ENCODE results near the gene TBCE. TPM values are rescaled to one million over a fixed set of nuclear protein-coding genes. Genes with fewer than 3 reads are reported as not detected.
A peak's percentile ranks its signal among the peaks of the same experiment; 100 is the strongest.
"Not testable (repeated sequence)": the region's sequence is repeated elsewhere in the genome, so short reads cannot be mapped to it uniquely, and the experiment has no call there.

TBCE gene
- total and polyA plus RNA-seq, 2 donors (not counting 1 experiment from before 2014, with no cell fraction given): 31.4 to 46.9 TPM

GRCh38 chr1:235454021-235454420 is 86.8 kb downstream of the TBCE start:
- no peaks in the 10 kb centered on the region for H3K79me2 ChIP-seq (ENCODE audit: control insufficient read depth, insufficient read depth, low read length)
- no peak overlapping the region for H3K4me2 ChIP-seq (ENCODE audit: extremely low read depth, insufficient read depth, low read length)
- H3K9me3 ChIP-seq (ENCODE audit: control insufficient read depth, insufficient read depth, low read depth, low read length): no peaks in the 10 kb centered on the region
- no peak for DNase-seq (ENCODE audit: low read depth in 2 of 2)
- H3K27ac ChIP-seq (ENCODE audit: insufficient read depth, low read length): no peak overlapping the region
- no peak overlapping the region for H2AFZ ChIP-seq (ENCODE audit: low read length)
- H3K9ac ChIP-seq (ENCODE audit: insufficient read depth, low read length): no peak overlapping the region
- no peaks in the 10 kb centered on the region for H3K27me3 ChIP-seq (ENCODE audit: control insufficient read depth, insufficient read depth, low read length)
- no peaks in the 10 kb centered on the region for H4K20me1 ChIP-seq (ENCODE audit: control insufficient read depth, extremely low read depth, insufficient read depth, low read length)
- H3K36me3 ChIP-seq (ENCODE audit: control insufficient read depth, insufficient read depth, low read length): peaks cover 5% of the 10 kb centered on the region
- no peaks in the 10 kb centered on the region for H3K4me1 ChIP-seq (ENCODE audit: control insufficient read depth, extremely low read depth, insufficient read depth, low read length)
- H3K4me3 ChIP-seq (replicated peaks in 1 of 4; ENCODE audit: control extremely low read depth in 1 of 4, insufficient read depth in 1 of 4, low read depth in 3 of 4, low read length in 4 of 4): no peak overlapping the region
- TF ChIP-seq EZH2 (IDR thresholded peaks at IDR 0.05; ENCODE audit: low read length, missing control alignments): no peak
- TF ChIP-seq, protein P1, sequence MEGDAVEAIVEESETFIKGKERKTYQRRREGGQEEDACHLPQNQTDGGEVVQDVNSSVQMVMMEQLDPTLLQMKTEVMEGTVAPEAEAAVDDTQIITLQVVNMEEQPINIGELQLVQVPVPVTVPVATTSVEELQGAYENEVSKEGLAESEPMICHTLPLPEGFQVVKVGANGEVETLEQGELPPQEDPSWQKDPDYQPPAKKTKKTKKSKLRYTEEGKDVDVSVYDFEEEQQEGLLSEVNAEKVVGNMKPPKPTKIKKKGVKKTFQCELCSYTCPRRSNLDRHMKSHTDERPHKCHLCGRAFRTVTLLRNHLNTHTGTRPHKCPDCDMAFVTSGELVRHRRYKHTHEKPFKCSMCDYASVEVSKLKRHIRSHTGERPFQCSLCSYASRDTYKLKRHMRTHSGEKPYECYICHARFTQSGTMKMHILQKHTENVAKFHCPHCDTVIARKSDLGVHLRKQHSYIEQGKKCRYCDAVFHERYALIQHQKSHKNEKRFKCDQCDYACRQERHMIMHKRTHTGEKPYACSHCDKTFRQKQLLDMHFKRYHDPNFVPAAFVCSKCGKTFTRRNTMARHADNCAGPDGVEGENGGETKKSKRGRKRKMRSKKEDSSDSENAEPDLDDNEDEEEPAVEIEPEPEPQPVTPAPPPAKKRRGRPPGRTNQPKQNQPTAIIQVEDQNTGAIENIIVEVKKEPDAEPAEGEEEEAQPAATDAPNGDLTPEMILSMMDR (conservative IDR thresholded peaks at IDR 0.05 in 1 of 2, IDR thresholded peaks at IDR 0.05 in 1 of 2; ENCODE audit: low read depth in 1 of 2, low read length in 2 of 2): no peak

- no peak for DNase-seq (ENCODE audit: low read depth in 2 of 2)
- Histone ChIP-seq H3K79me2 (ENCODE audit: control insufficient read depth, insufficient read depth, low read length) (no peaks in the 10 kb centered on the region), H3K9me3 (ENCODE audit: control insufficient read depth, insufficient read depth, low read depth, low read length) (no peaks in the 10 kb centered on the region), H3K9ac (ENCODE audit: insufficient read depth, low read length) (no peak overlapping the region), H3K36me3 (ENCODE audit: control insufficient read depth, insufficient read depth, low read length) (peaks cover 3% of the 10 kb centered on the region), H4K20me1 (ENCODE audit: control insufficient read depth, extremely low read depth, insufficient read depth, low read length) (no peaks in the 10 kb centered on the region), H3K4me3 (replicated peaks in 1 of 4; ENCODE audit: control extremely low read depth in 1 of 4, insufficient read depth in 1 of 4, low read depth in 3 of 4, low read length in 4 of 4) (no peak overlapping the region), H3K27me3 (ENCODE audit: control insufficient read depth, insufficient read depth, low read length) (no peaks in the 10 kb centered on the region), H3K4me1 (ENCODE audit: control insufficient read depth, extremely low read depth, insufficient read depth, low read length) (no peaks in the 10 kb centered on the region), H3K4me2 (ENCODE audit: extremely low read depth, insufficient read depth, low read length) (no peak overlapping the region), H2AFZ (ENCODE audit: low read length) (no peak overlapping the region), H3K27ac (ENCODE audit: insufficient read depth, low read length) (no peak overlapping the region)
- no peak for TF ChIP-seq EZH2 (IDR thresholded peaks at IDR 0.05; ENCODE audit: low read length, missing control alignments)
- TF ChIP-seq, protein P1 (conservative IDR thresholded peaks at IDR 0.05 in 1 of 2, IDR thresholded peaks at IDR 0.05 in 1 of 2; ENCODE audit: low read depth in 1 of 2, low read length in 2 of 2): no peak
These were observed 87.9 kb downstream of the TBCE start for GRCh38 chr1:235455097-235455496.

DNA sequence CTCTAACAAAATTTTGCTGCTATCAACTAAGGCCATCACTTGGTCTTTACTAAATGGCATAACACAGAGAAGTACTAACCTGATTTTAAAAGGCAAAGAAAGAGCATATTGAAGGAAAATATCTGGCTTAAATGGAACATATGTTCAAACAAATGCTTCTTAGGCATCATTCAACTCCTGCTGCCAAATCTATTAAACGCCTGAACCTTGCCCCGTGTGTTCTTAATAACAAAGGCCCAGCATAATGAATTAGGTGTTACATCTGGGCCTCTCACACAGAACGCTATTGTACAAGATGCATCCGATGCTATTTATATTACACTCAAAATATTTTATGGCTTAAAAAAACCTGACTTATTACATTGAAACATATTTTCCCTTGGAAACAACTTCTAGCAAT is 88.6 kb downstream of the TBCE start:
- Histone ChIP-seq H4K20me1 (ENCODE audit: control insufficient read depth, extremely low read depth, insufficient read depth, low read length) (no peaks in the 10 kb centered on the region), H3K9me3 (ENCODE audit: control insufficient read depth, insufficient read depth, low read depth, low read length) (no peaks in the 10 kb centered on the region), H3K4me1 (ENCODE audit: control insufficient read depth, extremely low read depth, insufficient read depth, low read length) (no peaks in the 10 kb centered on the region), H3K9ac (ENCODE audit: insufficient read depth, low read length) (no peak overlapping the region), H3K27me3 (ENCODE audit: control insufficient read depth, insufficient read depth, low read length) (no peaks in the 10 kb centered on the region), H3K4me3 (replicated peaks in 1 of 4; ENCODE audit: control extremely low read depth in 1 of 4, insufficient read depth in 1 of 4, low read depth in 3 of 4, low read length in 4 of 4) (no peak overlapping the region), H3K27ac (ENCODE audit: insufficient read depth, low read length) (no peak overlapping the region), H3K36me3 (ENCODE audit: control insufficient read depth, insufficient read depth, low read length) (peaks cover 3% of the 10 kb centered on the region), H2AFZ (ENCODE audit: low read length) (no peak overlapping the region), H3K79me2 (ENCODE audit: control insufficient read depth, insufficient read depth, low read length) (no peaks in the 10 kb centered on the region), H3K4me2 (ENCODE audit: extremely low read depth, insufficient read depth, low read length) (no peak overlapping the region)
- peak in 1 of 2 donors; percentile 15 for DNase-seq (ENCODE audit: low read depth in 2 of 2)
- TF ChIP-seq, protein P1 (conservative IDR thresholded peaks at IDR 0.05 in 1 of 2, IDR thresholded peaks at IDR 0.05 in 1 of 2; ENCODE audit: low read depth in 1 of 2, low read length in 2 of 2): no peak
- TF ChIP-seq EZH2 (IDR thresholded peaks at IDR 0.05; ENCODE audit: low read length, missing control alignments): no peak

DNA sequence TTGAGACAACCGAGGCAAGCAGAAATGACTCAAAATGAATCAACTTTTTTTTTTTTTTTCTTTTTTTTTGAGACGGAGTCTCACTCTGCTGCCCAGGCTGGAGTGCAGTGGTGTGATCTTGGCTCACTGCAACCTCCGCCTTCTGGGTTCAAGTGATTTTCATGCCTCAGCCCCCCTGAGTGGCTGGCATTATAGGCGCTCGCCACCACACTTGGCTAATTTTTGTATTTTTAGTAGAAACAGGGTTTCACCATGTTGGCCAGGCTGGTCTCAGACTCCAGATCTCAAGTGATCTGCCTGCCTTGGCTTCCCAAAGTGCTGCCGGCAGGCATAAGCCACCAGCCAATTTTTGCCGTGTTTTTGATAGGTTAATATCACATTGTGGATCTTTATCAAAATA is 90.6 kb downstream of the TBCE start:
- H2AFZ ChIP-seq (ENCODE audit: low read length); H3K4me2 ChIP-seq (ENCODE audit: extremely low read depth, insufficient read depth, low read length); H3K27me3 ChIP-seq (ENCODE audit: control insufficient read depth, insufficient read depth, low read length); H3K79me2 ChIP-seq (ENCODE audit: control insufficient read depth, insufficient read depth, low read length); H3K36me3 ChIP-seq (ENCODE audit: control insufficient read depth, insufficient read depth, low read length); H3K9ac ChIP-seq (ENCODE audit: insufficient read depth, low read length); H3K9me3 ChIP-seq (ENCODE audit: control insufficient read depth, insufficient read depth, low read depth, low read length); H3K4me1 ChIP-seq (ENCODE audit: control insufficient read depth, extremely low read depth, insufficient read depth, low read length); H4K20me1 ChIP-seq (ENCODE audit: control insufficient read depth, extremely low read depth, insufficient read depth, low read length); DNase-seq (ENCODE audit: low read depth in 2 of 2); H3K27ac ChIP-seq (ENCODE audit: insufficient read depth, low read length); H3K4me3 ChIP-seq (replicated peaks in 1 of 4; ENCODE audit: control extremely low read depth in 1 of 4, insufficient read depth in 1 of 4, low read depth in 3 of 4, low read length in 4 of 4): not testable (repeated sequence)
